ENCODE measurements around the gene NEDD4. TPM values are rescaled to one million over a fixed set of nuclear protein-coding genes. Genes with fewer than 3 reads are reported as not detected.

Gene NEDD4
- polyA plus RNA-seq, 3 donors, result 1.2 to 3.8 (median 1.3) TPM

DNA sequence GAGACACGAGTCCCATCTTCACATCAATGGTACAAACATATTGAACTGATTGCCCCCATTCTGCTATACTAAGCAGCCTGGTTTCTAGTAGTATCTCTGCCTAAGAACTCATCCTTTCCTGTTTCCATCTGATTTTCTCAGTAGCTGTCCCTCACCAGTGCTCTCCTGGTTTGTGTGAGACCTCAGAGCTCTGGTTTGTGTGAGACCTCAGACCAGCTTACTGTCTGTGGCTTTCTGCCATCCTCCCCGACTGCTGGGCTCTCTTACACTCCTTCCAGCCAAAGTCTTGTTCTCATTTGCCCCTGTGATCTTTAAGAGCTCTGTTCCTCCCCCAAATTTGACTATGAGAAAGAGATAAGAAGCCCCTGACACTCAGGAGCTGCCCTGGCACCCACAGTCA lies 41.1 kb upstream of the NEDD4 start:
- Mint-ChIP-seq H3K4me1 (peaks cover 5% of the 10 kb centered on the region), H3K9me3 (peaks cover 0 to 3% (median 0%) of the 10 kb centered on the region in 7 donors), H3K27me3 (ENCODE audit: low read depth in 3 of 3) (peaks cover 0 to 4% (median 2%) of the 10 kb centered on the region in 3 donors), H3K4me3 (no peak overlapping the region), H3K27ac (no peak overlapping the region), H3K36me3 (no peaks in the 10 kb centered on the region)
- no peak for DNase-seq
- no peak overlapping the region for H3K9ac ChIP-seq (ENCODE audit: insufficient read depth, low read length, poor library complexity, severe bottlenecking)
- TF ChIP-seq CTCF (IDR thresholded peaks at IDR 0.05), result no peak
- H3K27ac ChIP-seq (ENCODE audit: low read depth in 1 of 2, low read length in 2 of 2), result no peak overlapping the region
- no peak overlapping the region for H3K4me3 ChIP-seq (replicated peaks in 1 of 3; ENCODE audit: low read depth in 2 of 3, low read length in 3 of 3)
- H3K4me2 ChIP-seq (replicated peaks; ENCODE audit: extremely low read depth, low read length, poor library complexity, severe bottlenecking), result no peak overlapping the region
- no peak overlapping the region for H2AFZ ChIP-seq (ENCODE audit: insufficient read depth, low read depth, low read length, poor library complexity, severe bottlenecking)
- H3K36me3 ChIP-seq (replicated peaks in 1 of 2; ENCODE audit: control insufficient read depth in 1 of 2, insufficient read depth in 2 of 2, low read length in 2 of 2), result no peaks in the 10 kb centered on the region
- intact Hi-C loops (cut with micrococcal nuclease), result no loop called here
- H3K9me3 ChIP-seq (replicated peaks in 1 of 2; ENCODE audit: control insufficient read depth in 1 of 2, insufficient read depth in 1 of 2, low read length in 2 of 2), result no peaks in the 10 kb centered on the region
- no peaks in the 10 kb centered on the region for H3K4me1 ChIP-seq (ENCODE audit: control insufficient read depth in 1 of 2, insufficient read depth in 2 of 2, low read length in 2 of 2)
- H3K27me3 ChIP-seq (ENCODE audit: control insufficient read depth in 2 of 2, insufficient read depth in 2 of 2, low read length in 2 of 2), result no peaks in the 10 kb centered on the region
- WGBS (ENCODE audit: insufficient coverage), result 83% methylated on average over 1 of the region's 2 CpGs
- no peaks in the 10 kb centered on the region for H4K20me1 ChIP-seq (ENCODE audit: insufficient read depth, low read length)
- H3K79me2 ChIP-seq (ENCODE audit: insufficient read depth, low read length), result no peaks in the 10 kb centered on the region

GRCh38 chr15:56032373-56032772 lies 39.0 kb upstream of the NEDD4 start:
- no peaks in the 10 kb centered on the region for H3K9me3 ChIP-seq (replicated peaks in 1 of 2; ENCODE audit: control insufficient read depth in 1 of 2, insufficient read depth in 1 of 2, low read length in 2 of 2)
- H3K9ac ChIP-seq (ENCODE audit: insufficient read depth, low read length, poor library complexity, severe bottlenecking), result no peak overlapping the region
- no peak overlapping the region for H2AFZ ChIP-seq (ENCODE audit: insufficient read depth, low read depth, low read length, poor library complexity, severe bottlenecking)
- Mint-ChIP-seq H3K9me3 (no peaks in the 10 kb centered on the region), H3K27ac (no peak overlapping the region), H3K27me3 (ENCODE audit: low read depth in 3 of 3) (peaks cover 0 to 4% (median 2%) of the 10 kb centered on the region in 3 donors), H3K4me1 (no peaks in the 10 kb centered on the region), H3K36me3 (no peaks in the 10 kb centered on the region), H3K4me3 (no peak overlapping the region)
- H3K36me3 ChIP-seq (replicated peaks in 1 of 2; ENCODE audit: control insufficient read depth in 1 of 2, insufficient read depth in 2 of 2, low read length in 2 of 2), result no peaks in the 10 kb centered on the region
- intact Hi-C loops (cut with micrococcal nuclease), result no loop called here
- no peaks in the 10 kb centered on the region for H3K27me3 ChIP-seq (ENCODE audit: control insufficient read depth in 2 of 2, insufficient read depth in 2 of 2, low read length in 2 of 2)
- DNase-seq, result no peak
- no peaks in the 10 kb centered on the region for H3K79me2 ChIP-seq (ENCODE audit: insufficient read depth, low read length)
- no peak overlapping the region for H3K4me2 ChIP-seq (replicated peaks; ENCODE audit: extremely low read depth, low read length, poor library complexity, severe bottlenecking)
- H3K4me3 ChIP-seq (replicated peaks in 1 of 3; ENCODE audit: low read depth in 2 of 3, low read length in 3 of 3), result no peak overlapping the region
- no peak overlapping the region for H3K27ac ChIP-seq (ENCODE audit: low read depth in 1 of 2, low read length in 2 of 2)
- H3K4me1 ChIP-seq (ENCODE audit: control insufficient read depth in 1 of 2, insufficient read depth in 2 of 2, low read length in 2 of 2), result no peaks in the 10 kb centered on the region
- no peaks in the 10 kb centered on the region for H4K20me1 ChIP-seq (ENCODE audit: insufficient read depth, low read length)
- no peak for TF ChIP-seq CTCF (IDR thresholded peaks at IDR 0.05)
- 100% methylated on average over 1 of the region's 1 CpG for WGBS (ENCODE audit: insufficient coverage)
